Measurements from ENCODE around the gene NCKAP5L. TPM values are rescaled to one million over a fixed set of nuclear protein-coding genes. Genes with fewer than 3 reads are reported as not detected.

Gene NCKAP5L
- total and polyA plus RNA-seq, 2 of the 8 experiments (the other 6 are each of a cell fraction or from before 2014, with no cell fraction given), result 9.4 to 27.9 TPM

DNA sequence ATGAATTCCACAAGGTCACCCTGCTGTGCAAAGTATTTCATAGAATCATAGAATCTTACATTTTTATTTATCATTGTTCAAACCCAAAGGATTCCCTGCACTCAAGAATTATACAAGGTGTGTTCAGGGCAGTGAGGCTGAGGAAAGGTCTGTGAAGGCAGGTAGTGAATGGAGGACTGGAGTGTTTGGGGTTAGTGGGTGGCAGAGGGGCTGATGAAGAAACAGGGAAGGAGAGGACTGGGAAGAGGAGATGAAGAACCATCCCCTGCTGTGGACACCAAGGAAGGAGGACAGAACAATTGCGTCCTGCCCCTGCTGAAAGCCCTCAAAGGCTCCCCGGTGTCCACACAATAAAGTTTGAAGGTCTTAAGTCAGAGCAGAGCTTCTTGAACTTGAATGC, 25.5 kb upstream of the NCKAP5L start:
- Histone ChIP-seq H3K9ac (replicated peaks in 1 of 4; ENCODE audit: extremely low read depth in 1 of 4, low read depth in 3 of 4, low read length in 3 of 4) (no peak overlapping the region), H2BK12ac (ENCODE audit: low read depth, low read length) (no peak overlapping the region), H3K18ac (ENCODE audit: extremely low read depth, low read length) (no peak overlapping the region; the same call in 1 of the 2 replicates), H3K4me3 (ENCODE audit: extremely low read depth in 1 of 4, insufficient read depth in 2 of 4, low read depth in 3 of 4, low read length in 4 of 4) (no peak overlapping the region), H2BK20ac (ENCODE audit: low read length) (no peak overlapping the region), H2AK5ac (ENCODE audit: low read depth, low read length) (no peak overlapping the region; the same call in 1 of the 2 replicates), H3K56ac (replicated peaks; ENCODE audit: insufficient read length, low read depth, low read length) (no peak overlapping the region), H4K20me1 (replicated peaks in 1 of 2; ENCODE audit: control insufficient read depth in 1 of 2, insufficient read depth in 2 of 2, low read length in 2 of 2) (no peaks in the 10 kb centered on the region), H3K4me1 (replicated peaks in 1 of 4; ENCODE audit: control insufficient read depth in 3 of 4, insufficient read depth in 4 of 4, low read length in 3 of 4) (no peaks in the 10 kb centered on the region), H3K27me3 (replicated peaks in 1 of 4; ENCODE audit: control insufficient read depth in 3 of 4, extremely low read depth in 1 of 4, insufficient read depth in 3 of 4, low read length in 3 of 4) (no peaks in the 10 kb centered on the region), H3K4ac (replicated peaks; ENCODE audit: insufficient read length, low read depth, low read length) (no peak overlapping the region), H2AFZ (ENCODE audit: low read length) (no peak overlapping the region), H3K23ac (ENCODE audit: insufficient read length) (no peak overlapping the region), H2BK120ac (replicated peaks; ENCODE audit: low read depth, low read length) (no peak overlapping the region), H2BK5ac (ENCODE audit: low read depth, low read length) (no peak overlapping the region), H4K5ac (ENCODE audit: insufficient read length, low read depth, low read length) (no peak overlapping the region), H3K14ac (ENCODE audit: insufficient read length) (no peak overlapping the region), H3K27ac (ENCODE audit: low read depth, low read length) (no peak overlapping the region), H3K23me2 (ENCODE audit: low read depth, low read length) (no peaks in the 10 kb centered on the region), H4K8ac (ENCODE audit: extremely low read depth, insufficient read depth, low read length) (no peak overlapping the region), H4K91ac (replicated peaks; ENCODE audit: insufficient read length, low read length) (no peak overlapping the region), H3K4me2 (ENCODE audit: insufficient read depth in 1 of 2, low read depth in 2 of 2, low read length in 2 of 2) (no peak overlapping the region; a peak in 1 of 4 replicates), H3K79me1 (ENCODE audit: low read depth, low read length) (no peaks in the 10 kb centered on the region), H3K79me2 (ENCODE audit: control insufficient read depth in 1 of 2, insufficient read depth in 2 of 2, low read length in 2 of 2) (no peaks in the 10 kb centered on the region), H2BK15ac (ENCODE audit: low read length) (no peak overlapping the region), H3K9me3 (ENCODE audit: insufficient read depth in 2 of 2, low read depth in 1 of 2, low read length in 1 of 2) (no peaks in the 10 kb centered on the region), H3K36me3 (ENCODE audit: control insufficient read depth in 2 of 4, insufficient read depth in 4 of 4, low read length in 3 of 4) (no peaks in the 10 kb centered on the region)
- WGBS, 2 experiments (ENCODE audit: extremely low coverage in 1 of 2, insufficient coverage in 1 of 2, insufficient read length in 1 of 2, insufficient replicate concordance in 2 of 2, low coverage in 1 of 2, low lambda C conversion rate in 2 of 2, missing lambda C conversion rate in 1 of 2), result 81% methylated on average over 2 of the region's 2 CpGs; no CpG with 5 or more reads in 1 of the 2 experiments
- DNase-seq (ENCODE audit: low read depth in 1 of 2, low spot score in 2 of 2), result no peak
- ChIA-PET CTCF (ENCODE audit: partially characterized antibody) (interaction anchor here (2.0 to 4.6 kb wide), 2 partner anchors 11 to 13 kb away, joined by 5 to 18 read pairs; no protein-coding TSS in a partner anchor), POLR2A (ENCODE audit: partially characterized antibody) (interaction anchor here (0.8 kb wide), 1 partner anchor 11 kb away, joined by 3 read pairs; no protein-coding TSS in a partner anchor)
- FAIRE-seq, result no peak
- TF ChIP-seq SUZ12 (IDR thresholded peaks at IDR 0.05; ENCODE audit: low read length) (no peak), JUND (IDR thresholded peaks at IDR 0.05; ENCODE audit: low read length) (no peak), TEAD4 (IDR thresholded peaks at IDR 0.05; ENCODE audit: low read depth, low read length) (no peak), GTF2F1 (IDR thresholded peaks at IDR 0.05; ENCODE audit: borderline replicate concordance, low read depth, low read length) (no peak), BACH1 (IDR thresholded peaks at IDR 0.05; ENCODE audit: low read length) (no peak), GABPA (IDR thresholded peaks at IDR 0.05; ENCODE audit: borderline replicate concordance, insufficient read depth, low read length) (no peak), RNF2 (IDR thresholded peaks at IDR 0.05; ENCODE audit: borderline replicate concordance, low read depth, low read length, missing control alignments, poor library complexity, severe bottlenecking) (no peak), CBX5 (IDR thresholded peaks at IDR 0.05; ENCODE audit: low read depth, low read length) (no peak), FOSL1 (IDR thresholded peaks at IDR 0.05; ENCODE audit: insufficient read depth, low read depth, low read length) (no peak), NRF1 (IDR thresholded peaks at IDR 0.05; ENCODE audit: low read depth, low read length) (no peak)

All from H1 (cell line).